ENCODE results near the gene SERP2.

The SERP2 gene

DNA sequence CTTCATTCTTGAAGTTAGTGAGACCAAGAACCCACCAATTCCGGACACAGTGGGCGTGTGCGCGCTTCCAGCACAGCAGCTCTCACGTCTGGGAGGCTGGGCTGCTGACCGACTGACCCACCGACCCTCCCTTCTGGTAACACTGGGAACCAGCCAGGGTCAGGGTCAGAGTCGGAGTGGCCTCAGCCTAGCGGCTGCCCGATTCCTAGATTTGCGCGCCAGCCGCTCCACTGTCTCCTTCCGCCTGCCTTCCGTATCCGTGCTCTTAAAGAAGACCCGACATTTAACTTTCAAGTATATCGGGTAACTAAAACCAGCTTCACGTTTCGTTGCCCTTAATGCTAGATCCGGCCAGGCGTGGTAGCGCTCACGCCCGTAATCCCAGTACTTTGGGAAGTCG, 41.1 kb downstream of the SERP2 start:
- DNase-seq, result no peak

DNA sequence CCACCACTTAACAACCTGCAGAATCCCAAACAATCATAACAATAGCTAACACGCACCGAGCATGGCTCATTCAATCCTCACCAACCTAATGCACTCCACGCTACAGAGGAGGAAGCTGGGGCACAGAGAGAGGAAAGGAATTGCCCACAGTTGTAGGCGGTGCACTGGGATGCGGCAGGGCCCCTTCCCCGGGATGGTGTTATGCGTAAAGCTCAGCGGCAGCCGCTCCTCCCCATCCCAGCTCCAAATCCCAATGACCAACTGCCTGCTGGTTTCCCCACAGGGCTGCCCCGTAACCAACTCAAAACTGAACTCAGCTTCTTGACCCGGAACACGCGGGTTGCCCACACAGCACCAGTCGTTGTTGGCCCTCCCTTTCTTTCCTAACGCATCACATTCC, 42.2 kb downstream of the SERP2 start:
- DNase-seq, result no peak

DNA sequence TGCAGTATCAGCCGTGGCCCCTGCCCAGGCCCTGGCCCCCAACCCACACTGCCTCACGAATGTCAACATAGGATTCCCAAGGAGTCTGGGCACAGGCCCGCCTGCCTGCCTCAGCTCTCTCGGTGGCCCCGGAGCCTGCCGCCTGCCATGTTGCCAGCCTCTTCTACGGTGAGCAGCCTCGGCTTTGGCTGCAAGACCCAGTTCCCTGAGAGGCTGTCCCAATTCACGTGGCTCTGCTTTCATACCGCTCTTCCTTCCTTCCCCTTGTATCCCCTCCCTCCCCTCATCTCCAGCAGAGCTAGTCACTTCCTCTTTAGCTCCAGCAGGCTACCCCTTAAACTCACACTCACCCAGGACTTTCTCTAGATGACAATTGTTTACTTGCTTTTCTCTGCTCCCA, 42.7 kb downstream of the SERP2 start:
- DNase-seq, result no peak

DNA sequence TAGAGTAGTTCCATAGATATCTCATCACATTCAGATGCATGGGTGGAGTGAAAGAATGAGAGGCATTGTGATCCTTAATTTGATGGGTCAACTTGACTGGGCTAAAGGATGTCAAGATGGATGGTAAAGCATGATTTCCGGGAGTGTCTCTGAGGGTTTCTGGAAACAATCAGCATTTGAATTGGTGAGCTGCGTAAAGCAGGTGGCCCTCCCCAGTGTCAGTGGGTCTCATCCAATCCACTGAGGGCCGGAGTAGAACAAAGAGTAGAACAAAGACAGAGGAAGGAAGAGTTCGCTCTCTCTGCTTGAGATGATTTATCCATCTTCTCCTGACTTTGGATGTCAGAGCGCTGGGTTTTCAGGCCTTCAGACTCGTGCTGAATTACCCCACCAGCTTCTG, 43.1 kb downstream of the SERP2 start:
- DNase-seq, result no peak

DNA sequence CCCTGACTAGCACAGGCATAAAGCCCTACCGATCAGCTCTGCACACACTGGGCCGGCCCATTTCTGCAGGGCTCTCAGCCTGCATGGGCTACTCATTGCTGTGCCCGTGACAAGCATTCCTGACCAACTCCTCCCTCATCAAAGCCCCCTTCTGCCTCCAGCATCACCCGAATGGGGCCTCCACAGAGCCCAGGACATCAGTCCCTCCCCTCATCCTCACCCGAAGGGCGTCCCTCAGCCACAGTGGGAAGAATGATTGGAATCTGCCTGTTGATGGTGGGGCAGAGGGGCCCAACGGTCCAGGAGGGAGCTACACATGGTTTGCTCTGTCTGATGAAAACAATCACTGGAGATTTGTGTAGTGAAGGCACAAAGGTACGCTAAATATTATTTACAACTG, 43.8 kb downstream of the SERP2 start:
- no peak for DNase-seq

DNA sequence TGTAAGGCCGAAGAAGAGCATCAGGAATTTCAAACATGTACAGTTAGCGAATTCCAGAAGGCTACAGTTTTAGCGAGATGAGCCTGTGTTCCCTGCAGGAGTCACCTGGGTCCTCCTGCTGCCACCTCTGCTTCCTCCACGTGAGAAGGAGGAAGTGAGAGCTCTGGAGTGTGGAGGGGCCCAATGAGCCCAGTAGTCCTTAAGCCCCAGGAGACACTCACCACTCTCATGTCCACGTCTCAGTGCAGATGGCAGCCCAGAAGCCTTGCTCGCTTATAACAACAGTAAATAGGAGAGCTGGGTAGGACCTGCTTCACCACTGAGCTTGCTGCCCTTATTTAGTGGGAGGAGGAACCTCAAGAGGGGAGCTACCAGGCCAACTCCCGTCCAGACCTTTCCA, 44.3 kb downstream of the SERP2 start:
- DNase-seq, result no peak

DNA sequence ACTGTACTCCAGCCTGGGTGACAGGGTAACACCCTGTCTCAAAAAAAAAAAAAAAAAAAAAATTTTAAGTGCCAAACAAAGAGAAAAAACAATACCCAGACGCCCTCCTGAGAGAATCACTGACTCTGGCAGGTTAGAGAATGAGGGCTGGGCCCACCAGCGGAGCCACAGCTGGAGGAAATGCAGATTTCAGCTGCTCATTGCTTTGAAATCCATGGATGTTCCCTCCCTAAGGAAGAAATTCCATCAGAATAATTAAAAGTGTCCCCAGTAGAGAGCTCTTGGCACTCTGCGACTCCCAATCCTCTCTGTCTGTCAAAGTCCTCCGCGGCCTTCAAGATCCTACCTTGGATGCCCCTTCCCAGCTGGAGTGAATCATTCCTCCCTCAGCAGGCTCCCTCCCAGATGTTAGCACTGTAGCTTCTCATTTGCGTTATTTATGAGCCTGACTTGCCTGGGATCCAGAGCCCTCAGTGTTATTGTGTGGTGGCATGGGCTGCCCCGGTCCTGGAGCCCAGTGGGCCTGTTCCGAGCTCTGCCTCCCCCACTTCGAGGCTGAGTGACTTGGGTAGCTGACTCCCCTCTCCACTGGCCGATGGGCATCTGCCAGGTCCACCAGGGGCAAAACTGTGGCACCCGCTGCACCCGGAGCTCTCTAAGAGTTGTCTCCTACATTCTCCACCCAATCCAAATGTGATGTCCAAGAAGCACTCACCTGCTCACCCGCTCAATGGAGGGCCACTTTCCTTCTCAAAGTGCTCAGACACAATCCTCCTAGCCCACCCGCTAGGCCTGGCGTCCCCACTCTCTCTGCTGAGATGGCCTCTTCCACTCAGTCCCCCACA, 47.0 kb downstream of the SERP2 start:
- DNase-seq, result no peak

DNA sequence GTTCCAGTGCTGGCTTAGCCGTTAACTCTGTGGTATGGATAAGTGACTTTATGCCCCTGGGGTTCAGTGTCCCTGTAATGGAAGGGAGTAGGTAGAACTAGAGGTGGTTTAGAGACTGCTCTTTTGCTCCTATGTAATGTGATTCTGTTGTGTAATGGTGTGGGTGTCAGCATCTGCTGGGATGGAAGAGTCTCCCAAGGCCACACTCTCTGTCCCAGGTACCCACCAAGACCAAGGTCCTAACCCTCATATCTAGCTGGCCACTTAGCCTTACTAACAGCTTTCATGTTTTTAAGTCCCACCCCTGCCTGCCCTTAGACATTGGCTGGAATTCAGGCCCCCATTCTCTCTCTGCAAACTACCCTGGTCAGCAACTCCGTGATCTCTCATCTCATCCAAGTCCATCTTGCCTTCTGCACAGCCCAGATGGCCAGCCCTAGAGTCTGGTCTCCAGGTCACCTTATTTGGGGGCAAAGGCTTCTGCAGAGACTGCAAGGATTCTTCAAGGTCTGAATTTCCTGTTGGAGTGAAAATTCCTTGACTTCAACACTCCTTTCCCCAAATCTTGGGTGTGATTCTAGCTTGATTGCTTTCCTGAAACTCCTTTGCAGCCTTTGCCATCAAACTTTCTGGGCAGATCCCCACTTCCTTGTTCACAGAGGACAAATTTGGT, 48.4 kb downstream of the SERP2 start:
- DNase-seq, result no peak

DNA sequence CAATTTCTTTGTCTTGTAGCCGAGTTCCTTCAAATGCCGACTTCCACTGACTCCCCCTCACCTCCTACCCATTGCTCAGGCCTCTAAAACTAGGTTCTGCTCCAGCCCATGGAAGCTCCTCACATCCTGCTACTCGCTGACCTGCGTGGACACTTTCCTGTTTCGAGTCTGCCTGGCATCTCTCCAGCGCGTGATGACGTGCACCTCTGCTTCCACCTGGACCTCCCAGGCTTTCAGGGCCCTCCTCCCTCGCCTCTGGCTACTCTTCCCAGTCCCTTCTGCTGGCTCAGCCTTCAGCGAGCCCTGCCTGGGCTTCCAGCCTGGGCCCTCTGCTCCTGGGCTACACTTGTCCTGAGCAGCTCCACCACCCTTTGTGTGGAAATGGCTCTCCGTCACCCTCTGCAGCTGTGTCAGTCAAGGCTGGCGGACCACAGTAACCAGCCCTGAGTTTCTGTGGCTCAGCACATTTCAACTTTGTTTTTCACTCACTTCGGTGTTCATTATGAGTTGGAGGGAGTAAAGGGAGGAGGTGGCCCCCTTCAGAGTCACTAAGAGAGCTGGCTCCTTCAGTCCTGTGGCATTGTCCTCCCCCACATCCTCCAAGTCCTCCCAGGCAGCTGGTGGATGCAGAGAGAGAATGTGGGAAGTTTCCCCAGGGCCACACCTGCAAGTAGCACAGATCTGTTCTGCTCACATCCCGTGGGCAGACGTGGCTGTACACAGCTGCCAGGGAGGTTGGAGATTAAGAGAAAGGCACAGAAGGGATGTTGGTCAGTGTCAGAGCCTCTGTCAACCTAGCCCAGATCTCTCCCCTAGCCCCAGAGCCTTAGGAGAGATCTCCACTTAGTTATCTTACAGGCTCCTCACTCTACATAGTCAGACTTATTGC, 49.4 kb downstream of the SERP2 start:
- DNase-seq, result no peak

DNA sequence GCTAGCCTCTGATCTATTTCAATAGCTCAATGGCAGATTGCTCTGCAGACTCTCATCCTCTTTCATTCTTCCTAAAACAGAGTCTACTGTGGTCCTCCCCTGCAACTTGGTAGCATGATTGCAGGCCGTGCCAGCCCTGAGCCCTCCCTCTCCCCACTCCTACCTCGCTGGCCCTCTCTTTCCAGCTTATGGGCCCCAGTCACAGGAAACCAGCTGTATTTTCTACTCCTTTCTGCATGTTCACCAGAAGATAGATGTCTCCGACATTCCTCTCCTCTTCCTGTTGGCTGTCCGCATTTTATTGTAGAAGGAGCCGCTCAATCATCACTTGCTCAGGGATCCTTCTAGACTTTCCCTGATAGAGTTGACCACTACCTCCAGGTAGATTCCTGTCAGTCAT, 50.2 kb downstream of the SERP2 start:
- DNase-seq, result no peak

DNA sequence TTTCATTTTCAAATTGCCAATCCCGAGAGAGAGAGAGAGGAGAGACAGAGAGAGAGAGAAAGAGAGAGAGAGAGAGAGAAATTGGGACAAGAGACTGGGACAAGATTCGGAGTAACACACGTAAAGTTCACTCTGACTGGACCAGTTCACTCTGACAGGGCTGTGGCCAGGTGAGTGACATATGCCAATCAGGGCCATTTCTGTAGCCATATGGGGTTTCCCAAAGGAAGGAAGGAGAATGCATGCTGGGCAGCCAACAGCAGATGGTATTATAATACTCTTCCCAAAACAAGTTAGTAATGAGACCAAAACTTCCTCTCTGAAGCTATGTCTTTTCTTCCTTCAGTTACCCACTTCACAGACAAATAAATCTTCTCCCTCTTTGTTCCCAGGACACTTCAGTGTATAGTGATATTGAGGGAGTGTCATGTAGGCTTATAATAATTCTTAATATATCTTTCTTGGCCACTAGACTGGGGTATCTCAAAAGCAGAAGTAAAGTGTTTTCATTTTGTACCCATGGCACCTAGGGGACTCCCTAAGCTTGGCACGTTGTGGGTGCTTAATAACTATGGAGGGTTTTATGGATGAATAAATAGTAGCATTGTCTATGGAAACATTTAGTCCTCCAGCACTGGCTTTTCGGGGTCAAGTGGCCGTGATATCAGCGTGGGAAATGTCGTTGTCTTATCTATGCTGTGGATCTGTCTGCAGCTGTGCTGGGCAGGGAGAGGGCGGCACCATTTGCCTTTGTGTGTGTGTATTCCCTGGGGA, 51.6 kb downstream of the SERP2 start:
- peak; percentile 28 for DNase-seq

DNA sequence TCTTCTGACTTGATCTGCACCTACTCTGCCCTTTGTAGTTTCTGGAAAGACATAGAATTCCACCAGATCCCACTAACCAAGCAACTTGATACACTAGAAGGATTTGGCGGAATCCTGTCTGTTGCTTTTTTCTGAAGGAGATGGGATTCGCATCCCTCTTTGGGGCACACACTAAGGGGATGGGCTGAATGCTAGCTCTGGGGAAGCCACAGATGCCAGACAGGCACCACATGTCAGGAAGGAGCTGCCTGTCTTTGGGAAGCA, 52.1 kb downstream of the SERP2 start:
- no peak for DNase-seq

DNA sequence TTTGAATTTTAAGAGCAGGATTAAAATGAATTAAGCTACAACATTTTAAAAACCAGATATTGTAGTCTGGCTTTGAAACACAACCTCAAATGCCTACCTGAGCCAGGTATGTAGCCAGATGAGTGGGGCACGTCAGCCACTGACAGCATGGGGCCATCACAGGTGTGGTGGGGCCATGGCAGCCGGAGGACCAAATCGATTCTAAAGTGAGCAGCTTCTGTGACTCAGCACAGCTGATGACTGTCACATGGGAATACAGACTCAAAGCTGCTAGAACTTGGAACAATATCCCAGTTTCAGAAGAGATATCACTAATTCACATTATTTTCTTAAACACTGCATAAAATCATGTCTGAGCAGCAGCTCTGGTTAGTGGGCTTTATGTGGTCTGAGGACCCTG, 52.8 kb downstream of the SERP2 start:
- no peak for DNase-seq

DNA sequence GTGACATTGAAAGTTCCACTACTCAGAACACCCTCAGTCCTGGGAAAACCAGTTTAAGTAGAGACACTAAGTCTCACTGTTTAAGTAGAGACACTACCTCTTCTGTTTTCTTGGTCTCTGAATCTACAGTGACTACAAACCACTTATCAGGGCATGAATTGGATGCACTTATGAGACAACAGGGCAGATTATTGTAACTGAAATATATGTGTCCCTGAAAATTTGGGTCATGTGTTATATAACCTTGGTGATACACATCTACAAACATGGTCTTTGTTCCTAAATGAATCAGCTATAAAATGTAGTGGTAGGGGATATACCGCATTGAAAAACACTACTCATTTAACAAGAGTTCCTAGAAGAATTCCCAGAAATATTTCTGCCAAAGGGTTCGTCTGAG, 55.7 kb downstream of the SERP2 start:
- no peak for DNase-seq

DNA sequence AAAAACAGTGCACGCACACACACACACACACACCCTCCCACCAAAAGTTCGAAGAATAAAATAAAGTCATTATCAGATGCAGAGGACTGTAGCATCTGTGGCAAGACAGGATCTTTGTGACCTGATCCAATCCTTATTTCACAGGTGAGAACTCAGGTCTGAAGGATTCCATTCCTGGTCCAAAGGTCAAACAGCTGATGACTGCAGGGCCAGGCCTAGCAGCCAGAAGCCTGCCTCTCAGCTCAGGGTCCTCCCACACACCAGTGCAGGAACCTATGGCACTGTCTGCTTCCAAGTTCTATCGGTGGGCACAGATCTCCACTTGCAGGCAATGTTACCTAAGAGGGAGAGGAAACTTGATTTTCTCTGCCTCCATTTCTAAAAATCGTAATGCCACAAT, 57.5 kb downstream of the SERP2 start:
- DNase-seq, result no peak

DNA sequence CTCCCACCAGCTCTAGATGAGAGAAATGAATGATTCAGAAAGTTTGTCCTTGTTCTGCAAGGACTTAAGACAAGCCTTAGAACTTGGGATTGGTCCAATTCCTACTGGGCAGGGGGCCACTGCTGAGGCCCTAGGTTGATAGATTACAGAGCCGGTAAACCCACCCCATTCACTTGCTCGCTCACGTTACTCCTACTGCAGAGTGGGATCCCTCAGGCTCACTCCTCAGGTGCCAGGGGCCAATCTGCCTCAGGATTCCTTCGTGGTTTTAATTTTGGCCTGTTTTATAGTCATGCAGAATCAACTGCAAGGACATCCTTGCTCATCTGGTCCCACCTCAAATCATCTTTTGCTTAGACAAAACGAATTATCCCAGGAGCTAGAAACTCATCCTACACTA, 59.0 kb downstream of the SERP2 start:
- DNase-seq, result no peak

DNA sequence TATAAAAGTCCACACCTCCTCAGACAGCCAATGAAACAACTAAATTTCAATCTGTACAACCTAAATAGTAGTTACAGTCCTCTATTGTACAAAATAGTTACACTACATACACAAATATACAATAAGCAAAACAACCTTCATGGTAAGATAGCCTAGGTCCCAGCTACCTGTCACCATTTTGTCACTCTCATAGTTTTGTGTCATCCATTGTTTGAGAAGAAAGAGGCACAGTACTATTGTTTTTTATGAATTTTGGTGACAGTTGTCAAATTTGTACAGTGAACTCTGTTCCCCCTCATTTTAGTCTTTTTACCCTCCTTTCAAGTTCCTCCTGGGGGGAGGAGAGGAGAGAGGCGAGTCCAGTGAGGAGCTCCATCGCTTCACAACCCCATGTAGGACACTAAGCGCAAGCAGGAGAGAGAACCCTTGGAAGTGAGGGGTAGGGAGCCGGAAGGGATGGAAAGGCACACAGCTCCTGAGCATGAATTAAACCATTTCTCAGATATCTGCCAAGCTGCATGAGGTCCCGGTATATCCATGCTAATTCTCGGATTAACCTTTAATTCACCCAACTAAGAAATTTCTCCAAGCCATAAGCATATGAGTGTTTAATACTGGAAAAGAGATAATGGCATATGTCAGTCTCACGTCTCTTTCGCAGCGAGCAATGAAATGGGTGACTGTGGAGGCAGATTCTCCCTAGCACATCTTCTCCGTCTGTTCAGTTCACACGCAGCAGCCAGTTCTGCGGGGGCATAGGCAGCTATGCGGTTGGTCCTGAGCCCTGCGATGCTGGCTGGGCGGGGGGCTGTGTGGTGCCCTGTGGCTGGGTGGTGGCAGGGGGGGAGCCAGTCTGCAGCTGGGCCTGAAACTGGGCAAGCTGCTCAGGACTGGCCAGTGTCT, 60.5 kb downstream of the SERP2 start:
- no peak for DNase-seq

DNA sequence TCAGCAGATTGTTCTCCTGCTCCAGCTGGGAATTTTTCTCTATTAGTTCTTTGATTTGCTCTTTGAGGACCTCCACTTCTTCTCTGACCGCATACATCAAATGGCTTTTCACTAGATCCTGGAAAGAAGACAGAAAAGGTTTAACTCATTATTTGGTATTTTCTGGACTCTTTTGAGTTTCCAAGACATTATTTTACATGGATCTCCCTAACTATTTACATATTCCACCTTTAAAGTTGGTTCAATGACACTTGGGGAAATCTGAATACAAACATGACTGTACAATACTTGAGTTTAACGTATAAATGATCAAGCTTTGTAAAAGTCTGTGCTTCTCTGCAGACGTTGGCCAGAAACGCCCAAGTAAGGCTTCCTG, 61.1 kb downstream of the SERP2 start:
- no peak for DNase-seq

DNA sequence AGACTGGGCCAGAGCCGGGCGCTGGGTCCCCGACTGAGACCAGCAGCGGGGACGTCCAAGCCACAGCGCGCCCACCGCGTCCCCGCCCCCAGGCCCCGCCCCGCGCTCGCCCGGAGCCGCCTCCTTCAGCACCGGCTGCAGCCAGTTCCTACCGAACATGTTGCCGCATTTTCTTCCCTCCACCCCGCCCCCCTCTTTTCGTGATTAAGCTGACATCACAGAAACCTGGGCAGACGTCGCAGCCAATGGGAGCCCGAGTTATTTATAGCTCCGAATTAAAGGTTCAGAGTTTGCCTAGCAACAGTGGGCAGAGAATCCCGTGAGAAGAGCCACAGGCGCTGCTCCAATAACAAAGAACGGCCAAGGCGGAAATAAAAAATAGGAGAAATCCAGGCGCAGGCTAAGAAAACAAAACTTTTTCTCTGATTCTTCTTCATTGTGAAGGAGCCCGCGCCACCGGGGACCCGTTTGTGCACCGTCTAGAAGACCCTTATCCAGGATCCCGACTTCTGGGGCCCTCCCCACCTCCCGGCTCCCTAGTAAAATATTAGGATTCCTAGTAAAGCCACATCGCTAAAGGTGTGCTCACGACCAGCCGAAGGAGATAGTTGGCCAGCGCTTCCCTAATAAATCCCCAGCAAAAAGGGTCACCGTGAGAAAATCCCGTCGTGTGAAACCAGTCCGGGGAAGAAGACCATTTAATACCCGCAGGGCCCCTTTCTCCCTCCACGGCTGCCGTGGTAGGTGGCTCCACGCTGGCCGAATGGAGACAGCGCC, 61.7 kb downstream of the SERP2 start:
- peak; percentile 94 for DNase-seq

DNA sequence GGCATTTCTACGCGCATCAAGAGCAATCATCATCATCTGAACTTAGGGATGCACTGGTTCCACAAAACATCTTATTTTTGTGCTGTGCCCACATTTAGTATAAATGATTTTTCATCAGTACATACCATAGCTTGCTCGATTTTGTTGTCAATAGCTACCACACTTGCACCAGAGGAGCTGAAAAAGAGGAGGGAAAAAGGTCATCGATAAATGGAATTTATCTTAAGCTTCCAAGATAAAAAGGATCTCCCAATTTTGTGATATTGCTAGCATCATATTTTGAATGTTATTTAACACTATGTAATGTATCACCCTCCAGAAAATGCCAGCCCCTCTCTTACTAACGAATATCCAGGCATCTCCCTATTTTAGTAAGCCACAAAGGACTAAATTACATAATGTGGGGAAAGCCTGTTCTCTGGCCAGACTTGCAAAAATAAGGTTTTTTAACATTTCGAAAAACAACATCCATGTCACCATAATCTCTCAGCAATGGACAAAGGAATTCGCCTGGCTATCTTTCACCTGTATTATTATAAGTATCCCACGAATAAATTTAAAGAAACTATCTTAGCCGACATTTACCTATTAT, 62.4 kb downstream of the SERP2 start:
- DNase-seq, result no peak

Measured in DMS79 (cell line).